K562 (cell line): ENCODE measurements around the gene ANGPTL3. TPM values are rescaled to one million over a fixed set of nuclear protein-coding genes. Genes with fewer than 3 reads are reported as not detected.

Experiments
- ATAC-seq: fragments of 200-7000 bp; cut with Tn5 transposase; 3 replicates; pipeline ENCODE4 v1.9.1; 2020; ENCODE audit warnings: moderate library complexity
- BruUV-seq: library from RNA; stranded (reverse); fragments of 400-500 nt; replicated peaks from 2 replicates; lab custom pipeline; 2021; lab: Mats Ljungman, UMichigan
- CTCF ChIA-PET: fragments of 300-600 bp; formaldehyde crosslinking; extraction: SDS; loops from one replicate; lab custom pipeline; 2021; ENCODE audit warnings: low intra/inter-chr PET ratio; lab: Yijun Ruan, JAX
- POLR2A ChIA-PET: fragments of 300-600, 350-650 bp; sonication (Branson Sonifier 250); formaldehyde crosslinking; extraction: SDS; loops from one replicate; lab custom pipeline; 2021; ENCODE audit warnings: antibody characterized with exemption, inconsistent platforms; lab: Yijun Ruan, JAX
- DNase-seq, 4 experiments: peaks; one replicate each; pipeline versions ENCODE4 v3.0.0 to v3.0.0-alpha.2; 2011 to 2018; ENCODE audit warnings: low spot score in 3 of 4, mixed read lengths in 3 of 4; ENCODE audit errors: extremely low read depth in 1 of 4
- FAIRE-seq: peaks from 2 replicates; lab custom pipeline; 2011; peaks lifted over from hg19 to GRCh38; lab: Jason Lieb, UNC
- H2AFZ ChIP-seq: 2 replicates; pipeline ENCODE4 v1.6.0; 2011; ENCODE audit warnings: low read depth, low read length, control low read depth, inconsistent platforms
- H3K27ac ChIP-seq: fragments of 200-600 bp; 3 replicates; pipeline ENCODE4 v1.8.0; 2011; ENCODE audit warnings: low read depth, mild to moderate bottlenecking, control low read depth, inconsistent platforms, low read length, moderate library complexity, mixed read lengths; ENCODE audit errors: extremely low read depth
- H3K27me3 ChIP-seq, 2 experiments: fragments of 300-600 bp in 1 of 2; 2 replicates in 1 of 2; 3 replicates in 1 of 2; pipeline versions ENCODE4 v1.6.0 to v1.8.0; 2011; ENCODE audit warnings: inconsistent platforms in 2 of 2, low read length in 2 of 2, mild to moderate bottlenecking in 1 of 2, mixed read lengths in 1 of 2, moderate library complexity in 1 of 2; ENCODE audit not compliant: control insufficient read depth in 2 of 2, insufficient read depth in 2 of 2
- H3K36me3 ChIP-seq: fragments of 300-600 bp; 3 replicates; pipeline ENCODE4 v1.8.0; 2011; ENCODE audit warnings: mild to moderate bottlenecking, low read length, inconsistent platforms; ENCODE audit not compliant: control insufficient read depth, insufficient read depth
- H3K4me1 ChIP-seq, 2 experiments: fragments of 200-600 bp in 1 of 2; replicated peaks in 1 of 2; 2 replicates in 1 of 2; 3 replicates in 1 of 2; pipeline versions ENCODE4 v1.5.1 to v1.8.0; 2011; ENCODE audit warnings: inconsistent platforms in 2 of 2, low read length in 2 of 2, mild to moderate bottlenecking in 1 of 2, mixed read lengths in 1 of 2, moderate library complexity in 1 of 2; ENCODE audit not compliant: control insufficient read depth in 2 of 2, insufficient read depth in 2 of 2
- H3K4me2 ChIP-seq: 2 replicates; pipeline ENCODE4 v1.6.1; 2011; ENCODE audit warnings: low read length, control low read depth, inconsistent platforms, mixed read lengths; ENCODE audit not compliant: insufficient read depth
- H3K4me3 ChIP-seq: fragments of 200-600 bp; sonication (generic), shearing (Covaris generic); 2 replicates; pipeline ENCODE4 v1.5.1; 2016; ENCODE audit warnings: control low read depth, inconsistent platforms
- H3K79me2 ChIP-seq: fragments of 200-600 bp; 3 replicates; pipeline ENCODE4 v1.8.0; 2011; ENCODE audit warnings: low read length, inconsistent platforms; ENCODE audit not compliant: control insufficient read depth, insufficient read depth
- H3K9ac ChIP-seq, 2 experiments: 2 replicates each; pipeline versions ENCODE4 v1.6.0 to v1.6.1; 2011; ENCODE audit warnings: low read depth in 2 of 2, low read length in 2 of 2, control low read depth in 1 of 2, inconsistent platforms in 1 of 2, mild to moderate bottlenecking in 1 of 2, mixed read lengths in 1 of 2; ENCODE audit not compliant: insufficient read depth in 1 of 2
- H3K9me1 ChIP-seq: one replicate; pipeline ENCODE4 v1.6.0; 2011; ENCODE audit warnings: inconsistent platforms, mild to moderate bottlenecking, low read length, moderate library complexity; ENCODE audit not compliant: control insufficient read depth, insufficient read depth
- H3K9me3 ChIP-seq: replicated peaks from 2 replicates; pipeline ENCODE4 v1.5.1; 2011; ENCODE audit warnings: low read depth, low read length, inconsistent platforms; ENCODE audit not compliant: control insufficient read depth, insufficient read depth
- H4K20me1 ChIP-seq: replicated peaks from 2 replicates; pipeline ENCODE4 v1.6.1; 2011; ENCODE audit warnings: low read length, inconsistent platforms, mixed read lengths; ENCODE audit not compliant: control insufficient read depth, insufficient read depth
- ATF4 ChIP-seq: fragments of 450-650 bp; formaldehyde crosslinking; IDR thresholded peaks from 2 replicates; pipeline ENCODE4 v1.4.0; 2022; ENCODE audit warnings: mild to moderate bottlenecking, moderate library complexity
- BRCA1 ChIP-seq, 2 experiments: fragments of 450-650 bp in 1 of 2; sonication (generic) in 1 of 2; formaldehyde crosslinking in 1 of 2; IDR thresholded peaks; 2 replicates each; pipeline versions ENCODE4 v1.5.0 to v1.6.1; 2017 to 2020; ENCODE audit warnings: mild to moderate bottlenecking in 1 of 2, missing genetic modification reagents in 1 of 2
- DEAF1 ChIP-seq: fragments of 450-650 bp; formaldehyde crosslinking; IDR thresholded peaks from 2 replicates; pipeline ENCODE4 v1.4.0; 2020; ENCODE audit warnings: mild to moderate bottlenecking, moderate library complexity
- ELF1 ChIP-seq: fragments of 200-800 bp; sonication (Bioruptor generic); IDR thresholded peaks from 2 replicates; pipeline ENCODE4 v1.6.1; 2016; ENCODE audit warnings: missing genetic modification characterization, missing compliant biosample characterization
- FOXA1 ChIP-seq: fragments of 450-650 bp; IDR thresholded peaks from 2 replicates; pipeline ENCODE4 v1.6.1; 2016; ENCODE audit warnings: mild to moderate bottlenecking, borderline replicate concordance
- HNRNPUL1 ChIP-seq: fragments of 200-400 bp; formaldehyde crosslinking; IDR thresholded peaks from 2 replicates; pipeline ENCODE4 v1.6.1; 2017; ENCODE audit warnings: low read length
- KAT2B ChIP-seq: IDR thresholded peaks from one replicate; pipeline ENCODE4 v1.6.1; 2012; ENCODE audit warnings: low read depth, mild to moderate bottlenecking, control low read depth, inconsistent platforms, low read length, moderate library complexity
- NCOR1 ChIP-seq: fragments of 450-650 bp; IDR thresholded peaks from 2 replicates; pipeline ENCODE4 v1.6.1; 2016; ENCODE audit warnings: mild to moderate bottlenecking, moderate library complexity
- NFATC3 ChIP-seq: fragments of 450-650 bp; IDR thresholded peaks from 2 replicates; pipeline ENCODE4 v1.6.1; 2017; ENCODE audit warnings: mild to moderate bottlenecking
- SNRNP70 ChIP-seq: fragments of 200-400 bp; formaldehyde crosslinking; optimal IDR thresholded peaks from 2 replicates; pipeline ENCODE3; 2017; ENCODE audit warnings: low read depth, low read length
- ZBTB33 ChIP-seq: sonication (generic); formaldehyde crosslinking; IDR thresholded peaks from 2 replicates; pipeline ENCODE4 v1.8.1; 2023; ENCODE audit warnings: mild to moderate bottlenecking, missing genetic modification reagents
- ZNF140 ChIP-seq: fragments of 250-450 bp; sonication (Bioruptor Pico); IDR thresholded peaks from 2 replicates; pipeline ENCODE4 v1.8.0; 2021; ENCODE audit warnings: moderate library complexity, mild to moderate bottlenecking, inconsistent platforms
- ZNF239 ChIP-seq: fragments of 250-450 bp; sonication (Bioruptor Pico); IDR thresholded peaks from 2 replicates; pipeline ENCODE4 v1.4.0; 2020; ENCODE audit warnings: mild to moderate bottlenecking
- ZNF583 ChIP-seq: fragments of 250-450 bp; sonication (Bioruptor Pico); IDR thresholded peaks from 2 replicates; pipeline ENCODE4 v1.4.0; 2020
- WGBS: fragments of 100-300 bp; shearing (Covaris generic); methylation state at CpG from one replicate; pipeline ENCODE4 v1.1.6; 2016; ENCODE audit warnings: low coverage, mixed read lengths; ENCODE audit not compliant: insufficient coverage; ENCODE audit errors: missing lambda C conversion rate; 5-methylcytosine and 5-hydroxymethylcytosine counted together
- in situ Hi-C: fragments of 300-500 bp; cut with MboI; formaldehyde crosslinking; loops from 4 replicates; pipeline ENCODE4 v1.15.0; 2018; ENCODE audit warnings: inconsistent platforms, mixed read lengths
- intact Hi-C: fragments of 100-400 bp; cut with micrococcal nuclease; formaldehyde crosslinking; loops from 2 replicates; pipeline ENCODE4 v1.14.2; 2022
- polyA plus RNA-seq, 8 experiments: library from polyadenylated mRNA; depleted of rRNA in 4 of 8; stranded (reverse) in 5 of 8; unstranded in 3 of 8; fragments of >200 nt; fragmentation: Nextera tagmentation in 2 of 8; fragmentation: Illumina TruSeq in 1 of 8; extraction: Ambion mirVana in 2 of 8; extraction: Trizol in 1 of 8; gene quantifications; 2 replicates each; pipeline versions ENCODE4 v1.2.1 to v1.2.3, GENCODE V29; 2011 to 2014; ENCODE audit warnings: inconsistent platforms in 1 of 8, missing spikeins in 1 of 8
- total RNA-seq, 7 experiments: library from RNA; depleted of rRNA in 6 of 7; stranded (reverse); fragments of >200 nt in 6 of 7; fragmentation: Illumina TruSeq in 2 of 7; extraction: Trizol in 2 of 7; gene quantifications; 2 replicates each; pipeline versions ENCODE4 v1.2.1 to v1.2.3, GENCODE V29; 2011 to 2021; ENCODE audit warnings: low replicate concordance in 1 of 7
- TF ChIP-seq, protein P1 (sequence below): fragments of 250-450 bp; sonication (Bioruptor Pico); IDR thresholded peaks from 2 replicates; pipeline ENCODE4 v1.8.0; 2022; ENCODE audit warnings: inconsistent platforms, mild to moderate bottlenecking, moderate library complexity, borderline replicate concordance
- TF ChIP-seq, protein P2 (sequence below), 2 experiments: fragments of 450-650 bp in 1 of 2; sonication (generic) in 1 of 2; formaldehyde crosslinking; conservative IDR thresholded peaks; 2 replicates each; pipeline versions ENCODE4 v1.4.0 to v1.8.1; 2020 to 2022; ENCODE audit warnings: mild to moderate bottlenecking in 1 of 2, missing genetic modification reagents in 1 of 2

ANGPTL3 gene
- total and polyA plus RNA-seq, 9 of the 15 experiments (the other 6 are each of a cell fraction or from before 2014, with no cell fraction given), result not detected

- Histone ChIP-seq H3K9ac (no peak overlapping the region), H3K9me3 (no peaks in the 10 kb centered on the region), H3K9me1 (no peaks in the 10 kb centered on the region), H3K27me3 (no peaks in the 10 kb centered on the region), H3K36me3 (no peaks in the 10 kb centered on the region), H2AFZ (no peak overlapping the region), H3K4me1 (no peaks in the 10 kb centered on the region), H3K27ac (no peak overlapping the region), H4K20me1 (no peaks in the 10 kb centered on the region), H3K4me3 (no peak overlapping the region), H3K4me2 (no peak overlapping the region), H3K79me2 (no peaks in the 10 kb centered on the region)
- no peak for ATAC-seq
- in situ Hi-C loops, result no loop called here
- intact Hi-C loops, result no loop called here
- DNase-seq, result no peak
- ChIA-PET POLR2A (interaction anchor here (0.9 to 1.0 kb wide), 2 partner anchors 13 to 61 kb away, joined by 3 to 4 read pairs; no protein-coding TSS in a partner anchor), CTCF (no interaction called here)
- 38% methylated on average over 4 of the region's 4 CpGs for WGBS
- no peak for FAIRE-seq
- no TSS peak for BruUV-seq
- TF ChIP-seq ZBTB33 (CRISPR knock-in tag) (no peak), SNRNP70 (no peak), NFATC3 (no peak), ELF1 (tag) (no peak), ATF4 (CRISPR knock-in tag) (no peak), ZNF583 (CRISPR knock-in tag) (no peak), DEAF1 (CRISPR knock-in tag) (no peak), ZNF140 (CRISPR knock-in tag) (no peak), BRCA1 (IDR thresholded peaks at IDR 0.05) (no peak), BRCA1 (CRISPR knock-in tag; IDR thresholded peaks at IDR 0.05) (no peak), ZNF239 (no peak), HNRNPUL1 (no peak), KAT2B (no peak), FOXA1 (no peak), NCOR1 (no peak)
- TF ChIP-seq, protein P1, sequence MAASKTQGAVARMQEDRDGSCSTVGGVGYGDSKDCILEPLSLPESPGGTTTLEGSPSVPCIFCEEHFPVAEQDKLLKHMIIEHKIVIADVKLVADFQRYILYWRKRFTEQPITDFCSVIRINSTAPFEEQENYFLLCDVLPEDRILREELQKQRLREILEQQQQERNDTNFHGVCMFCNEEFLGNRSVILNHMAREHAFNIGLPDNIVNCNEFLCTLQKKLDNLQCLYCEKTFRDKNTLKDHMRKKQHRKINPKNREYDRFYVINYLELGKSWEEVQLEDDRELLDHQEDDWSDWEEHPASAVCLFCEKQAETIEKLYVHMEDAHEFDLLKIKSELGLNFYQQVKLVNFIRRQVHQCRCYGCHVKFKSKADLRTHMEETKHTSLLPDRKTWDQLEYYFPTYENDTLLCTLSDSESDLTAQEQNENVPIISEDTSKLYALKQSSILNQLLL (CRISPR knock-in tag), result no peak
- TF ChIP-seq, protein P2, sequence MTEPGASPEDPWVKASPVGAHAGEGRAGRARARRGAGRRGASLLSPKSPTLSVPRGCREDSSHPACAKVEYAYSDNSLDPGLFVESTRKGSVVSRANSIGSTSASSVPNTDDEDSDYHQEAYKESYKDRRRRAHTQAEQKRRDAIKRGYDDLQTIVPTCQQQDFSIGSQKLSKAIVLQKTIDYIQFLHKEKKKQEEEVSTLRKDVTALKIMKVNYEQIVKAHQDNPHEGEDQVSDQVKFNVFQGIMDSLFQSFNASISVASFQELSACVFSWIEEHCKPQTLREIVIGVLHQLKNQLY (CRISPR knock-in tag; conservative IDR thresholded peaks at IDR 0.05), result no peak
Measured at GRCh38 chr1:62590255-62590969, 6.9 kb upstream of the ANGPTL3 start.
